Ovary (tissue), 3 donors: Measurements from ENCODE around the gene CSK.

Source experiments
- EP300 ChIP-seq: sonication (generic); formaldehyde crosslinking; IDR thresholded peaks from one replicate; pipeline ENCODE4 v1.6.1; 2017; ENCODE audit warnings: antibody characterized with exemption
- TF ChIP-seq, protein P1 (sequence below), 3 donors: fragments of 450-650 bp in 2 of 3; fragments of 200-600 bp in 1 of 3; IDR thresholded peaks; one replicate each; pipeline versions ENCODE4 v1.5.1 to v1.8.0; 2016 to 2022; ENCODE audit warnings: antibody characterized with exemption in 3 of 3, mild to moderate bottlenecking in 1 of 3
- donor health status: DM: no; HTN: no; CAD: no.

- TF ChIP-seq, protein P1, sequence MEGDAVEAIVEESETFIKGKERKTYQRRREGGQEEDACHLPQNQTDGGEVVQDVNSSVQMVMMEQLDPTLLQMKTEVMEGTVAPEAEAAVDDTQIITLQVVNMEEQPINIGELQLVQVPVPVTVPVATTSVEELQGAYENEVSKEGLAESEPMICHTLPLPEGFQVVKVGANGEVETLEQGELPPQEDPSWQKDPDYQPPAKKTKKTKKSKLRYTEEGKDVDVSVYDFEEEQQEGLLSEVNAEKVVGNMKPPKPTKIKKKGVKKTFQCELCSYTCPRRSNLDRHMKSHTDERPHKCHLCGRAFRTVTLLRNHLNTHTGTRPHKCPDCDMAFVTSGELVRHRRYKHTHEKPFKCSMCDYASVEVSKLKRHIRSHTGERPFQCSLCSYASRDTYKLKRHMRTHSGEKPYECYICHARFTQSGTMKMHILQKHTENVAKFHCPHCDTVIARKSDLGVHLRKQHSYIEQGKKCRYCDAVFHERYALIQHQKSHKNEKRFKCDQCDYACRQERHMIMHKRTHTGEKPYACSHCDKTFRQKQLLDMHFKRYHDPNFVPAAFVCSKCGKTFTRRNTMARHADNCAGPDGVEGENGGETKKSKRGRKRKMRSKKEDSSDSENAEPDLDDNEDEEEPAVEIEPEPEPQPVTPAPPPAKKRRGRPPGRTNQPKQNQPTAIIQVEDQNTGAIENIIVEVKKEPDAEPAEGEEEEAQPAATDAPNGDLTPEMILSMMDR (IDR thresholded peaks at IDR 0.05) = no peak
- no peak for TF ChIP-seq EP300
These were observed 38.2 kb downstream of the CSK start for GRCh38 chr15:74820056-74820455.
